Calu3 (cell line): ENCODE data around the gene BCAS3. TPM values are rescaled to one million over a fixed set of nuclear protein-coding genes. Genes with fewer than 3 reads are reported as not detected.

Source experiments
- BruUV-seq: library from RNA; stranded (reverse); fragments of 400-500 nt; replicated peaks from 2 replicates; lab custom pipeline; 2021; lab: Mats Ljungman, UMichigan
- CTCF ChIA-PET: fragments of 300-600 bp; sonication (Branson Sonifier 250); formaldehyde crosslinking; loops from one replicate; lab custom pipeline; 2022; ENCODE audit warnings: antibody characterized with exemption; lab: Charles Lee
- DNase-seq: peaks from one replicate; pipeline ENCODE4 v3.0.0; 2022
- H3K27ac Mint-ChIP-seq: one replicate; pipeline ENCODE4 v1.8.0; 2022; ENCODE audit warnings: mixed read lengths; ENCODE audit not compliant: unreplicated experiment
- H3K27me3 Mint-ChIP-seq: one replicate; pipeline ENCODE4 v1.8.0; 2022; ENCODE audit warnings: mixed read lengths; ENCODE audit not compliant: unreplicated experiment
- H3K36me3 Mint-ChIP-seq: one replicate; pipeline ENCODE4 v1.8.0; 2022; ENCODE audit warnings: mild to moderate bottlenecking, moderate library complexity, mixed read lengths; ENCODE audit not compliant: insufficient read depth, unreplicated experiment
- H3K4me1 Mint-ChIP-seq: one replicate; pipeline ENCODE4 v1.8.0; 2022; ENCODE audit warnings: mild to moderate bottlenecking, low read depth, mixed read lengths; ENCODE audit not compliant: unreplicated experiment
- H3K4me3 Mint-ChIP-seq: one replicate; pipeline ENCODE4 v1.8.0; 2022; ENCODE audit warnings: mild to moderate bottlenecking, low read depth, moderate library complexity, mixed read lengths; ENCODE audit not compliant: unreplicated experiment
- H3K9me3 Mint-ChIP-seq: one replicate; pipeline ENCODE4 v1.8.0; 2022; ENCODE audit warnings: low read depth, mixed read lengths; ENCODE audit not compliant: unreplicated experiment
- intact Hi-C: fragments of 100-400 bp; cut with micrococcal nuclease; formaldehyde crosslinking; loops from one replicate; pipeline ENCODE4 v1.10.0; 2022; ENCODE audit not compliant: unreplicated experiment
- total RNA-seq: library from RNA; stranded (reverse); gene quantifications from 2 replicates; pipeline ENCODE4 v1.2.3, GENCODE V29; 2022
- TF ChIP-seq, protein P1 (sequence below): fragments of 200-600 bp; IDR thresholded peaks from one replicate; pipeline ENCODE4 v1.8.0; 2022; ENCODE audit warnings: antibody characterized with exemption; ENCODE audit not compliant: unreplicated experiment

Gene BCAS3
- total RNA-seq, 1 experiment from 2014 or later, result 10.9 TPM

DNA sequence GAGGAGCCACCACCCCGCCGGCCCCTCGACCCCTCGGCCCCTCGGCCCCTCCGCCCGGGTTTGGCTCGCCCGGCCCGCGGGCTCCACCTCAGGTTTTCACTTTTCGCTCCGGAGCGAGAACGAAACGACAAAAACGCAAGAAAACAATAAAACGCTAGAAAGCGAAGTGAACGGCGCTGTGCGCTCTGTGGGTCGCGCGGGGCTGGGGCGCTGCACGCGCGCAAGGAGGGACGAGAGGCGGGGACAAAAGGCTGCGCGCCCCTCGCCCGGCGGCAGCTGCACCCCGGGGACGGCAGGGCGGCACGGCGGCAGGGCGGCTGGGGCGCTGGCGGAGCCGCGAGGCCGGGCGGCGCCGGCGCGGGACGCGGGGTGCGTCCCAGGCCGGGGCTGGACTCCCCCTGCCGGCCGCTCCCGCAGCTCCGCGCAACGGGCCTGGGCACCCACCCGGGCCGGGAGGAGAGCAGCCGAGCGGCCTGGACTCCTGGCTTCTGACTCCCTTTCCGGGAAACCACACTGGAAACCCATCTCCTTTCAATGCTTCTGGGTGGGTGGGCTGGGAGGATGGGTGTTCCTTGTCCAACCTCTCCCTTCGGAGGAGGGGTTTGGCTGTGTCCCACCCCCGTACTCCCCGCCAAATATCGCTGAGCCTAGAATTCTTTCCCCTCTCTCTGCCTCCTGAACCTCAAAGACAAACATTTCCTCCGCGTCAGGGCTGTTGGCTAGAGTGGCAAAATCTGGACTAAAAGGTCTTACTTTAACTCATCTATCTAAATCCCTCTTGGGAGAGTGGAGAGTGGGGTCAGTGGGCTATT, 731.9 kb downstream of the BCAS3 start:
- Mint-ChIP-seq H3K36me3 (peaks cover 11% of the 10 kb centered on the region), H3K27ac (no peak overlapping the region), H3K4me3 (peak overlapping the region; percentile 52), H3K9me3 (no peaks in the 10 kb centered on the region), H3K27me3 (no peaks in the 10 kb centered on the region), H3K4me1 (no peaks in the 10 kb centered on the region)
- CTCF ChIA-PET, result interaction anchor here (0.6 to 1.5 kb wide), 3 partner anchors 60 to 689 kb away, joined by 3 to 5 read pairs (median 3); no protein-coding TSS in a partner anchor
- no TSS peak for BruUV-seq
- TF ChIP-seq, protein P1, sequence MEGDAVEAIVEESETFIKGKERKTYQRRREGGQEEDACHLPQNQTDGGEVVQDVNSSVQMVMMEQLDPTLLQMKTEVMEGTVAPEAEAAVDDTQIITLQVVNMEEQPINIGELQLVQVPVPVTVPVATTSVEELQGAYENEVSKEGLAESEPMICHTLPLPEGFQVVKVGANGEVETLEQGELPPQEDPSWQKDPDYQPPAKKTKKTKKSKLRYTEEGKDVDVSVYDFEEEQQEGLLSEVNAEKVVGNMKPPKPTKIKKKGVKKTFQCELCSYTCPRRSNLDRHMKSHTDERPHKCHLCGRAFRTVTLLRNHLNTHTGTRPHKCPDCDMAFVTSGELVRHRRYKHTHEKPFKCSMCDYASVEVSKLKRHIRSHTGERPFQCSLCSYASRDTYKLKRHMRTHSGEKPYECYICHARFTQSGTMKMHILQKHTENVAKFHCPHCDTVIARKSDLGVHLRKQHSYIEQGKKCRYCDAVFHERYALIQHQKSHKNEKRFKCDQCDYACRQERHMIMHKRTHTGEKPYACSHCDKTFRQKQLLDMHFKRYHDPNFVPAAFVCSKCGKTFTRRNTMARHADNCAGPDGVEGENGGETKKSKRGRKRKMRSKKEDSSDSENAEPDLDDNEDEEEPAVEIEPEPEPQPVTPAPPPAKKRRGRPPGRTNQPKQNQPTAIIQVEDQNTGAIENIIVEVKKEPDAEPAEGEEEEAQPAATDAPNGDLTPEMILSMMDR, result peak; percentile 38
- intact Hi-C loops, result loop anchor here (5.0 kb wide), 1 partner anchor 437 kb away; no protein-coding TSS in a partner anchor
- peak; percentile 76 for DNase-seq

DNA sequence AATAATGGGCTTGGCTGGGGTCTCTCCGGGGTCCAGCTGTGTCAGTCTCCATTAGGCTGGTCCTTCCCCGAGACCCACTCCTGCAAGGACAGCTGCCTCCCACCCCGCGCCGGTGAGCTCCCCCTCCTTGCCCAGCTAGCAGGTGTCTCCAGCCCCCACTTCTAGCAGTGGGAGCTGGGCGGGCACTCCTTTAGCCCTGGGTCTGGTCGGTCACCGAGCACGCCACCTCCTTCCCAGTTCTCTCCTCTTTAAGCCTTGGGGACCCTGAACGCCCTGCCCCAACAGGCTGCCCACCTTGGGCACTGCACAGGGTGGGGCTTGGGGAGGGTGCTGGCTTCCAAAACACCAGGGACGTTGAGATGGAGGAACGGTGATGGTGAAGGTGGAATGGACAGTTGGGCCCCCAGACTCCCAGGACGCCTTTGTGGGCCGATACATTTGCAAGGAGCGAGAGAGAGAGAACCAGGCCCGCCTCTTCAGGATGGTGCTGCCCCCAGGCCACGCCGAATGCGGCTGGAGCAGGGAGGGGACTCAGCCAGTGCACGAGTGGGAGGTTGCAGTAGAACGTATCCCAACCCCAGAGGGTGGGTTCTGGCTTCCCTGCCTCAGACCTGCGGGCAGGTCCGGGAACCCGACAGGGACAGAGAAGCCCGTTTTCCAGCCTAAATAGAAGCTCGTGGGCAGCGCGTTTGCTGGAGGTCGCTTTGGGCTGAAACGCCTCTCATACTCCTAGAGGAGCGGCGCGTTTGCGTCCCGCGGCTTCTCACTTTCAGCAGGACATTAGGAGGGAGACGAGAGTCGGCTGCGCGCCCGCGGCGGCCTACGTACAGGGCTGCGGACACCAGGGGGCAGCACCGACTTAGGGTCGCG, 732.7 kb downstream of the BCAS3 start:
- H3K36me3 Mint-ChIP-seq, result peaks cover 11% of the 10 kb centered on the region
- TF ChIP-seq, protein P1, result no peak
- H3K4me1 Mint-ChIP-seq, result no peaks in the 10 kb centered on the region
- no peak overlapping the region for H3K27ac Mint-ChIP-seq
- intact Hi-C loops, result no loop called here
- CTCF ChIA-PET, result interaction anchor here (1.5 kb wide), 1 partner anchor 439 kb away, joined by 3 read pairs; no protein-coding TSS in a partner anchor
- H3K27me3 Mint-ChIP-seq, result no peaks in the 10 kb centered on the region
- H3K4me3 Mint-ChIP-seq, result peak overlapping the region; percentile 52
- H3K9me3 Mint-ChIP-seq, result no peaks in the 10 kb centered on the region
- DNase-seq, result no peak
- no TSS peak for BruUV-seq

DNA sequence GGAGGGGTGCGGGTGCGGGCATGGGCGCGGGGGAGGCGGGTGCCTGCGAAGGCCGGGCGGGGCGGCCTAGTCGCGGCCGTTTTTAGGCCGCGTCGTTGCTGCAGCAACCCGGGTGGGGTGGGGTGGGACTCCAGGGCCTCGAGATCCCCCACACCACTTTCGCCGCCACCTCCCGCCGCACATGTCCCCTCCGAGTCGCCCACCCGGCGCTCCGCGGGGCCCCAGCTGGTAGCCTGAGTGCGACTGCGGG, 733.3 kb downstream of the BCAS3 start:
- CTCF ChIA-PET, result interaction anchor here (2.7 kb wide), 1 partner anchor 172 kb away, joined by 13 read pairs; no protein-coding TSS in a partner anchor

More for the DNA sequence above, 733.3 kb downstream of the BCAS3 start:
- peak overlapping the region; percentile 69 for H3K4me3 Mint-ChIP-seq
- TF ChIP-seq, protein P1, result no peak
- H3K9me3 Mint-ChIP-seq, result no peaks in the 10 kb centered on the region
- no peak for DNase-seq
- no peaks in the 10 kb centered on the region for H3K27me3 Mint-ChIP-seq
- H3K4me1 Mint-ChIP-seq, result no peaks in the 10 kb centered on the region
- BruUV-seq, result no TSS peak
- intact Hi-C loops, result no loop called here
- peaks cover 11% of the 10 kb centered on the region for H3K36me3 Mint-ChIP-seq
- H3K27ac Mint-ChIP-seq, result no peak overlapping the region
